ENCODE results near the gene RNF213. TPM values are rescaled to one million over a fixed set of nuclear protein-coding genes. Genes with fewer than 3 reads are reported as not detected.

Gene RNF213
- total and polyA plus RNA-seq, 2 of the 8 experiments (the other 6 are each of a cell fraction or from before 2014, with no cell fraction given) = 33.8 to 62.8 TPM

DNA sequence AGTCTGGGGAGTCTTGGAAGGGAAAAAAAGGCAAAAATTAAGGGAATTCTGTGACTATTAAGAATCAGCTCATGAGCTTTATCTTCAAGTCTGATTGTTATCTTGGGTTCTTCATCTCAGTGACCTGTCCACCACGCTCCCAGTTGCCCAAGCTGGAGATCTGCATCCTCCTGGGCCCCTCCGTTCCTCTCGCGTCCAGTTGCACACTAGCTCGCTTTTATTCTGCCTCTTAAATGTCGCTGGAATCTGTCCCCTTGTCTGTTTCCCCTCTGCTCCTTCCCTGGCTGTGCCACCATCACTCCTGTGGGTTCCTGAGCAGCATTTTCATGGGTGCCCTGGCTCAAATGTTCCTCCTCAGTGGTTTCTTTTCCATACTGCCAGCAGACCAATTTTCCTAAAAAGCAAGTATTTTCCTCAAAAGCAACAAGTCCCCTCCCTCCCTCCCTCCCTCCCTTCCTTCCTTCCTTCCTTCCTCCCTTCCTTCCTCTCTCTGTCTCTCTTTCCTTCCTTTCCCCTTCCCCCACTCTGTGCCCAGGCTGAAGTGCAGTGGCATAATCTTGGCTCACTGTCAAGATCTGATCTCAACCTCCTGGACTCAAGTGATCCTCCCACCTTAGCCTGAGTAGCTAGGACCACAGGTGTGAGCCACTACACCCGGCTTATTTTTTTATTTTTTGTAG is 155.7 kb downstream of the RNF213 start:
- FAIRE-seq (no peak), DNase-seq (ENCODE audit: low read depth in 1 of 2, low spot score in 2 of 2) (no peak)
- peaks cover 0 to 3% (median under 1%) of the 10 kb centered on the region in 4 experiments; a peak in 4 of 7 replicates for H3K4me1 ChIP-seq (replicated peaks in 1 of 4; ENCODE audit: control insufficient read depth in 3 of 4, insufficient read depth in 4 of 4, low read length in 3 of 4)
- H2BK12ac ChIP-seq (ENCODE audit: low read depth, low read length) = no peak overlapping the region
- H4K8ac ChIP-seq (ENCODE audit: extremely low read depth, insufficient read depth, low read length) = no peak overlapping the region; the same call in 1 of the 2 replicates
- no peak overlapping the region for H4K91ac ChIP-seq (replicated peaks; ENCODE audit: insufficient read length, low read length)
- ChIA-PET CTCF (ENCODE audit: partially characterized antibody) (interaction anchor here (1.0 to 1.2 kb wide), 3 partner anchors 11 to 220 kb away, joined by 3 to 4 read pairs (median 4); no protein-coding TSS in a partner anchor), POLR2A (ENCODE audit: partially characterized antibody) (interaction anchor here (1.6 kb wide), 1 partner anchor 271 kb away, joined by 3 read pairs; no protein-coding TSS in a partner anchor)
- no peak overlapping the region for H2BK15ac ChIP-seq (ENCODE audit: low read length)
- H2AK5ac ChIP-seq (ENCODE audit: low read depth, low read length) = no peak overlapping the region
- peaks cover 11% of the 10 kb centered on the region; the same call in 1 of the 2 replicates for H3K23me2 ChIP-seq (ENCODE audit: low read depth, low read length)
- H3K4me2 ChIP-seq (ENCODE audit: insufficient read depth in 1 of 2, low read depth in 2 of 2, low read length in 2 of 2) = peak overlapping the region; percentile 72 to 97; a peak in 2 of 4 replicates
- H3K27me3 ChIP-seq (replicated peaks in 1 of 4; ENCODE audit: control insufficient read depth in 3 of 4, extremely low read depth in 1 of 4, insufficient read depth in 3 of 4, low read length in 3 of 4) = peaks cover 1 to 13% (median 9%) of the 10 kb centered on the region in 4 experiments
- H2BK5ac ChIP-seq (ENCODE audit: low read depth, low read length) = no peak overlapping the region
- no peaks in the 10 kb centered on the region; the same call in 1 of the 2 replicates for H3K79me1 ChIP-seq (ENCODE audit: low read depth, low read length)
- H3K4ac ChIP-seq (replicated peaks; ENCODE audit: insufficient read length, low read depth, low read length) = no peak overlapping the region
- H3K4me3 ChIP-seq (ENCODE audit: extremely low read depth in 1 of 4, insufficient read depth in 2 of 4, low read depth in 3 of 4, low read length in 4 of 4) = peak overlapping the region in 3 of 4 experiments; percentile 69 to 85 (median 82); a peak in 3 of 8 replicates
- WGBS, 2 experiments (ENCODE audit: extremely low coverage in 1 of 2, insufficient coverage in 1 of 2, insufficient read length in 1 of 2, insufficient replicate concordance in 2 of 2, low coverage in 1 of 2, low lambda C conversion rate in 2 of 2, missing lambda C conversion rate in 1 of 2) = 69% methylated on average over 7 of the region's 7 CpGs; no CpG with 5 or more reads in 1 of the 2 experiments
- H3K56ac ChIP-seq (replicated peaks; ENCODE audit: insufficient read length, low read depth, low read length) = no peak overlapping the region
- no peak overlapping the region for H3K9ac ChIP-seq (replicated peaks in 1 of 4; ENCODE audit: extremely low read depth in 1 of 4, low read depth in 3 of 4, low read length in 3 of 4)
- no peak overlapping the region for H3K18ac ChIP-seq (ENCODE audit: extremely low read depth, low read length)
- no peak overlapping the region for H3K27ac ChIP-seq (ENCODE audit: low read depth, low read length)
- H4K5ac ChIP-seq (ENCODE audit: insufficient read length, low read depth, low read length) = no peak overlapping the region
- H2BK20ac ChIP-seq (ENCODE audit: low read length) = no peak overlapping the region
- H3K36me3 ChIP-seq (ENCODE audit: control insufficient read depth in 2 of 4, insufficient read depth in 4 of 4, low read length in 3 of 4) = peaks cover 0 to 3% (median 0%) of the 10 kb centered on the region in 4 experiments; a peak in 1 of 8 replicates
- H3K14ac ChIP-seq (ENCODE audit: insufficient read length) = no peak overlapping the region
- H3K9me3 ChIP-seq (ENCODE audit: insufficient read depth in 2 of 2, low read depth in 1 of 2, low read length in 1 of 2) = no peaks in the 10 kb centered on the region
- H2BK120ac ChIP-seq (replicated peaks; ENCODE audit: low read depth, low read length) = no peak overlapping the region
- TF ChIP-seq SP4 (IDR thresholded peaks at IDR 0.05; ENCODE audit: low read length) (no peak), SUZ12 (IDR thresholded peaks at IDR 0.05; ENCODE audit: low read length) (no peak), POU5F1 (IDR thresholded peaks at IDR 0.05; ENCODE audit: low read depth, low read length) (no peak), TCF12 (IDR thresholded peaks at IDR 0.05; ENCODE audit: low read depth, low read length) (no peak)
- no peaks in the 10 kb centered on the region for H3K79me2 ChIP-seq (ENCODE audit: control insufficient read depth in 1 of 2, insufficient read depth in 2 of 2, low read length in 2 of 2)
- H3K23ac ChIP-seq (ENCODE audit: insufficient read length) = no peak overlapping the region
- H4K20me1 ChIP-seq (replicated peaks in 1 of 2; ENCODE audit: control insufficient read depth in 1 of 2, insufficient read depth in 2 of 2, low read length in 2 of 2) = peaks cover 4 to 11% of the 10 kb centered on the region in 2 experiments
- no peak overlapping the region for H2AFZ ChIP-seq (ENCODE audit: low read length)

Data from H1 (cell line).